ENCODE data around the gene SKIDA1. TPM values are rescaled to one million over a fixed set of nuclear protein-coding genes. Genes with fewer than 3 reads are reported as not detected.

The SKIDA1 gene
- total and polyA plus RNA-seq, 2 donors from 2014 or later = 0.71 to 2.9 TPM

- intact Hi-C loops (cut with DNase I) = no loop called here
- DNase-seq = peak in 1 of 5 donors; percentile 2
- Histone ChIP-seq H3K4me3 (ENCODE audit: low read length in 3 of 3) (no peak overlapping the region), H3K36me3 (ENCODE audit: control insufficient read depth in 2 of 3, insufficient read depth in 3 of 3, low read length in 3 of 3) (no peaks in the 10 kb centered on the region), H3K9me3 (ENCODE audit: control insufficient read depth in 2 of 3, insufficient read depth in 1 of 3, low read length in 3 of 3) (no peaks in the 10 kb centered on the region), H3K27me3 (ENCODE audit: control insufficient read depth, insufficient read depth, low read length) (no peaks in the 10 kb centered on the region), H3K9ac (ENCODE audit: low read length in 3 of 3) (no peak overlapping the region), H3K27ac (ENCODE audit: low read depth in 2 of 2, low read length in 2 of 2) (no peak overlapping the region), H3K4me1 (ENCODE audit: control insufficient read depth in 2 of 3, insufficient read depth in 2 of 3, low read depth in 1 of 3, low read length in 3 of 3) (no peaks in the 10 kb centered on the region)
- no peak for FAIRE-seq
- no peak for TF ChIP-seq CTCF (IDR thresholded peaks at IDR 0.05; ENCODE audit: borderline replicate concordance, extremely low read depth, insufficient read depth)
Observed at GRCh38 chr10:21473135-21473534, 52.3 kb downstream of the SKIDA1 start.

- DNase-seq = no peak
- no peak overlapping the region for H3K4me3 ChIP-seq (ENCODE audit: low read length in 3 of 3)
- H3K9ac ChIP-seq (ENCODE audit: low read length in 3 of 3) = no peak overlapping the region
- FAIRE-seq = no peak
- no peaks in the 10 kb centered on the region for H3K27me3 ChIP-seq (ENCODE audit: control insufficient read depth, insufficient read depth, low read length)
- H3K36me3 ChIP-seq (ENCODE audit: control insufficient read depth in 2 of 3, insufficient read depth in 3 of 3, low read length in 3 of 3) = no peaks in the 10 kb centered on the region
- intact Hi-C loops (cut with DNase I) = no loop called here
- TF ChIP-seq CTCF (IDR thresholded peaks at IDR 0.05; ENCODE audit: borderline replicate concordance, extremely low read depth, insufficient read depth) = no peak
- no peak overlapping the region for H3K27ac ChIP-seq (ENCODE audit: low read depth in 2 of 2, low read length in 2 of 2)
- H3K4me1 ChIP-seq (ENCODE audit: control insufficient read depth in 2 of 3, insufficient read depth in 2 of 3, low read depth in 1 of 3, low read length in 3 of 3) = no peaks in the 10 kb centered on the region
- no peaks in the 10 kb centered on the region for H3K9me3 ChIP-seq (ENCODE audit: control insufficient read depth in 2 of 3, insufficient read depth in 1 of 3, low read length in 3 of 3)
Observed at GRCh38 chr10:21468086-21468485, 57.4 kb downstream of the SKIDA1 start.

GRCh38 chr10:21467633-21468032 is 57.8 kb downstream of the SKIDA1 start:
- Histone ChIP-seq H3K4me1 (ENCODE audit: control insufficient read depth in 2 of 3, insufficient read depth in 2 of 3, low read depth in 1 of 3, low read length in 3 of 3) (no peaks in the 10 kb centered on the region), H3K9me3 (ENCODE audit: control insufficient read depth in 2 of 3, insufficient read depth in 1 of 3, low read length in 3 of 3) (no peaks in the 10 kb centered on the region), H3K4me3 (ENCODE audit: low read length in 3 of 3) (no peak overlapping the region), H3K27ac (ENCODE audit: low read depth in 2 of 2, low read length in 2 of 2) (no peak overlapping the region), H3K27me3 (ENCODE audit: control insufficient read depth, insufficient read depth, low read length) (no peaks in the 10 kb centered on the region), H3K9ac (ENCODE audit: low read length in 3 of 3) (no peak overlapping the region), H3K36me3 (ENCODE audit: control insufficient read depth in 2 of 3, insufficient read depth in 3 of 3, low read length in 3 of 3) (no peaks in the 10 kb centered on the region)
- FAIRE-seq = no peak
- DNase-seq = no peak
- no peak for TF ChIP-seq CTCF (IDR thresholded peaks at IDR 0.05; ENCODE audit: borderline replicate concordance, extremely low read depth, insufficient read depth)
- intact Hi-C loops (cut with DNase I) = no loop called here

GRCh38 chr10:21464134-21464533 is 61.3 kb downstream of the SKIDA1 start:
- DNase-seq (no peak), FAIRE-seq (no peak)
- intact Hi-C loops (cut with DNase I) = no loop called here
- TF ChIP-seq CTCF (IDR thresholded peaks at IDR 0.05; ENCODE audit: borderline replicate concordance, extremely low read depth, insufficient read depth) = no peak
- Histone ChIP-seq H3K27me3 (ENCODE audit: control insufficient read depth, insufficient read depth, low read length) (no peaks in the 10 kb centered on the region), H3K27ac (ENCODE audit: low read depth in 2 of 2, low read length in 2 of 2) (no peak overlapping the region), H3K9ac (ENCODE audit: low read length in 3 of 3) (no peak overlapping the region), H3K4me3 (ENCODE audit: low read length in 3 of 3) (no peak overlapping the region), H3K36me3 (ENCODE audit: control insufficient read depth in 2 of 3, insufficient read depth in 3 of 3, low read length in 3 of 3) (no peaks in the 10 kb centered on the region), H3K4me1 (ENCODE audit: control insufficient read depth in 2 of 3, insufficient read depth in 2 of 3, low read depth in 1 of 3, low read length in 3 of 3) (no peaks in the 10 kb centered on the region), H3K9me3 (ENCODE audit: control insufficient read depth in 2 of 3, insufficient read depth in 1 of 3, low read length in 3 of 3) (no peaks in the 10 kb centered on the region)

Data from kidney (tissue), 14 donors.